Neural progenitor cell (in vitro differentiated cells): Measurements from ENCODE around the gene SLC27A1. TPM values are rescaled to one million over a fixed set of nuclear protein-coding genes. Genes with fewer than 3 reads are reported as not detected.

Source experiments
- DNase-seq: peaks from one replicate; pipeline ENCODE4 v3.0.0-alpha.2; 2016; ENCODE audit warnings: low spot score
- H2AFZ ChIP-seq: fragments of 200-600 bp; sonication (generic); replicated peaks from 2 replicates; pipeline ENCODE4 v1.6.1; 2016; ENCODE audit warnings: antibody characterized with exemption
- H3F3A ChIP-seq: fragments of 200-600 bp; sonication (generic); 2 replicates; pipeline ENCODE4 v1.6.1; 2016; ENCODE audit warnings: antibody characterized with exemption, low read depth
- H3K27ac ChIP-seq: fragments of 200-600 bp; sonication (generic); 2 replicates; pipeline ENCODE4 v1.5.1; 2016; ENCODE audit warnings: mild to moderate bottlenecking
- H3K27me3 ChIP-seq: fragments of 200-600 bp; sonication (generic); 2 replicates; pipeline ENCODE4 v1.6.1; 2016; ENCODE audit warnings: mild to moderate bottlenecking, moderate library complexity
- H3K36me3 ChIP-seq: fragments of 200-600 bp; sonication (generic); 2 replicates; pipeline ENCODE4 v1.5.1; 2016
- H3K4me1 ChIP-seq: fragments of 200-600 bp; sonication (generic); 2 replicates; pipeline ENCODE4 v1.6.1; 2016; ENCODE audit warnings: mixed run types
- H3K4me2 ChIP-seq: fragments of 200-600 bp; sonication (generic); 2 replicates; pipeline ENCODE4 v1.6.1; 2016
- H3K4me3 ChIP-seq: fragments of 200-600 bp; sonication (generic); 2 replicates; pipeline ENCODE4 v1.5.1; 2016
- H3K79me2 ChIP-seq: fragments of 200-600 bp; sonication (generic); 2 replicates; pipeline ENCODE4 v1.6.1; 2016; ENCODE audit warnings: low read depth
- H3K9ac ChIP-seq: fragments of 200-600 bp; sonication (generic); 2 replicates; pipeline ENCODE4 v1.6.1; 2016
- H3K9me3 ChIP-seq: fragments of 200-600 bp; sonication (generic); 2 replicates; pipeline ENCODE4 v1.5.1; 2016; ENCODE audit warnings: low read depth
- H4K20me1 ChIP-seq: fragments of 200-600 bp; sonication (generic); 2 replicates; pipeline ENCODE4 v1.6.1; 2016; ENCODE audit warnings: low read depth
- H3K27ac Mint-ChIP-seq: 3 replicates; pipeline ENCODE4 v1.8.0; 2021; ENCODE audit warnings: mixed read lengths
- H3K27me3 Mint-ChIP-seq: 2 replicates; pipeline ENCODE4 v1.8.0; 2022; ENCODE audit warnings: low read depth, mild to moderate bottlenecking, inconsistent platforms, moderate library complexity, mixed read lengths; ENCODE audit not compliant: insufficient read depth
- H3K36me3 Mint-ChIP-seq: 3 replicates; pipeline ENCODE4 v1.8.0; 2021; ENCODE audit warnings: mixed read lengths
- H3K4me1 Mint-ChIP-seq: 3 replicates; pipeline ENCODE4 v1.8.0; 2021; ENCODE audit warnings: mixed read lengths
- H3K4me3 Mint-ChIP-seq: 3 replicates; pipeline ENCODE4 v1.8.0; 2021; ENCODE audit warnings: mild to moderate bottlenecking, moderate library complexity, mixed read lengths
- H3K9me3 Mint-ChIP-seq: 3 replicates; pipeline ENCODE4 v1.8.0; 2020; ENCODE audit warnings: mixed read lengths
- CTCF ChIP-seq: fragments of 200-600 bp; sonication (generic); IDR thresholded peaks from 2 replicates; pipeline ENCODE4 v1.5.1; 2017; ENCODE audit warnings: antibody characterized with exemption, mild to moderate bottlenecking
- EZH2 ChIP-seq: fragments of 200-600 bp; sonication (generic); IDR thresholded peaks from 2 replicates; pipeline ENCODE4 v1.6.1; 2017; ENCODE audit warnings: antibody characterized with exemption, mild to moderate bottlenecking, moderate library complexity
- EZH2phosphoT487 ChIP-seq: fragments of 200-600 bp; sonication (generic); IDR thresholded peaks from 2 replicates; pipeline ENCODE4 v1.6.1; 2017; ENCODE audit warnings: antibody characterized with exemption
- total RNA-seq: library from RNA; depleted of rRNA; stranded (reverse); fragments of >200 nt; gene quantifications from 2 replicates; pipeline ENCODE4 v1.2.3, GENCODE V29; 2015; ENCODE audit warnings: low replicate concordance

SLC27A1 gene
- total RNA-seq, 1 donor from 2014 or later = 13.9 TPM

- no peaks in the 10 kb centered on the region for H3K36me3 Mint-ChIP-seq
- peaks cover 18% of the 10 kb centered on the region for H3K27me3 Mint-ChIP-seq
- no peaks in the 10 kb centered on the region for H3K36me3 ChIP-seq
- H3K27ac Mint-ChIP-seq = no peak overlapping the region
- H3K4me3 ChIP-seq = peak overlapping the region; percentile 58
- no peaks in the 10 kb centered on the region for H3K4me1 ChIP-seq
- peak overlapping the region; percentile 88 for H3K4me2 ChIP-seq
- peak overlapping the region; percentile 86 for H3K4me3 Mint-ChIP-seq
- TF ChIP-seq EZH2phosphoT487 (no peak), CTCF (no peak), EZH2 (no peak)
- no peaks in the 10 kb centered on the region for H3K9me3 Mint-ChIP-seq
- H3K4me1 Mint-ChIP-seq = peaks cover 15% of the 10 kb centered on the region
- H4K20me1 ChIP-seq = peaks cover 3% of the 10 kb centered on the region
- H3K27ac ChIP-seq = no peak overlapping the region
- peaks cover 23% of the 10 kb centered on the region for H3K27me3 ChIP-seq
- no peaks in the 10 kb centered on the region for H3K9me3 ChIP-seq
- no peaks in the 10 kb centered on the region for H3K79me2 ChIP-seq
- H3K9ac ChIP-seq = no peak overlapping the region
- peak overlapping the region; percentile 80 for H2AFZ ChIP-seq
- H3F3A ChIP-seq = peaks cover 26% of the 10 kb centered on the region
- DNase-seq = no peak
Measured at GRCh38 chr19:17538684-17539237, 68.4 kb downstream of the SLC27A1 start.

- no peak overlapping the region for H3K27ac ChIP-seq
- Mint-ChIP-seq H3K36me3 (no peaks in the 10 kb centered on the region), H3K9me3 (no peaks in the 10 kb centered on the region), H3K27me3 (peaks cover 18% of the 10 kb centered on the region), H3K4me1 (peaks cover 17% of the 10 kb centered on the region), H3K4me3 (peak overlapping the region; percentile 87), H3K27ac (peak overlapping the region; percentile 33)
- H2AFZ ChIP-seq = peak overlapping the region; percentile 80
- peaks cover 3% of the 10 kb centered on the region for H4K20me1 ChIP-seq
- TF ChIP-seq CTCF (peak; percentile 42), EZH2 (no peak)
- H3F3A ChIP-seq = peaks cover 26% of the 10 kb centered on the region
- H3K79me2 ChIP-seq = no peaks in the 10 kb centered on the region
- H3K9ac ChIP-seq = no peak overlapping the region
- no peaks in the 10 kb centered on the region for H3K36me3 ChIP-seq
- H3K4me2 ChIP-seq = peak overlapping the region; percentile 88
- DNase-seq = peak; percentile 98
- peak overlapping the region; percentile 58 for H3K4me3 ChIP-seq
- H3K27me3 ChIP-seq = peaks cover 23% of the 10 kb centered on the region
- no peaks in the 10 kb centered on the region for H3K9me3 ChIP-seq
- H3K4me1 ChIP-seq = no peaks in the 10 kb centered on the region
Measured at GRCh38 chr19:17539238-17540117, 69.2 kb downstream of the SLC27A1 start.

GRCh38 chr19:17540174-17540573 is 69.8 kb downstream of the SLC27A1 start:
- Histone ChIP-seq H3K79me2 (no peaks in the 10 kb centered on the region), H2AFZ (no peak overlapping the region), H3K36me3 (no peaks in the 10 kb centered on the region), H3K27me3 (peaks cover 23% of the 10 kb centered on the region), H3K4me1 (no peaks in the 10 kb centered on the region), H4K20me1 (peaks cover 3% of the 10 kb centered on the region), H3K9ac (no peak overlapping the region), H3K4me2 (no peak overlapping the region), H3K27ac (no peak overlapping the region), H3F3A (peaks cover 26% of the 10 kb centered on the region), H3K9me3 (no peaks in the 10 kb centered on the region), H3K4me3 (no peak overlapping the region)
- peaks cover 18% of the 10 kb centered on the region for H3K27me3 Mint-ChIP-seq
- H3K36me3 Mint-ChIP-seq = no peaks in the 10 kb centered on the region
- no peak overlapping the region for H3K27ac Mint-ChIP-seq
- TF ChIP-seq CTCF (no peak), EZH2phosphoT487 (no peak), EZH2 (no peak)
- H3K4me3 Mint-ChIP-seq = no peak overlapping the region
- DNase-seq = no peak
- H3K9me3 Mint-ChIP-seq = no peaks in the 10 kb centered on the region
- peaks cover 18% of the 10 kb centered on the region for H3K4me1 Mint-ChIP-seq
